NCI-H526 treated with DMSO at 0.1 percent for 48 hours (cell line): ENCODE results near the gene SEH1L.
"Not testable (repeated sequence)": the region's sequence is repeated elsewhere in the genome, so short reads cannot be mapped to it uniquely, and the experiment has no call there.

Experiments used
- DNase-seq: peaks from one replicate; lab custom pipeline; 2025; lab: John Stamatoyannopoulos, UW

Gene SEH1L, protein sequence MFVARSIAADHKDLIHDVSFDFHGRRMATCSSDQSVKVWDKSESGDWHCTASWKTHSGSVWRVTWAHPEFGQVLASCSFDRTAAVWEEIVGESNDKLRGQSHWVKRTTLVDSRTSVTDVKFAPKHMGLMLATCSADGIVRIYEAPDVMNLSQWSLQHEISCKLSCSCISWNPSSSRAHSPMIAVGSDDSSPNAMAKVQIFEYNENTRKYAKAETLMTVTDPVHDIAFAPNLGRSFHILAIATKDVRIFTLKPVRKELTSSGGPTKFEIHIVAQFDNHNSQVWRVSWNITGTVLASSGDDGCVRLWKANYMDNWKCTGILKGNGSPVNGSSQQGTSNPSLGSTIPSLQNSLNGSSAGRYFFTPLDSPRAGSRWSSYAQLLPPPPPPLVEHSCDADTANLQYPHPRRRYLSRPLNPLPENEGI

DNA sequence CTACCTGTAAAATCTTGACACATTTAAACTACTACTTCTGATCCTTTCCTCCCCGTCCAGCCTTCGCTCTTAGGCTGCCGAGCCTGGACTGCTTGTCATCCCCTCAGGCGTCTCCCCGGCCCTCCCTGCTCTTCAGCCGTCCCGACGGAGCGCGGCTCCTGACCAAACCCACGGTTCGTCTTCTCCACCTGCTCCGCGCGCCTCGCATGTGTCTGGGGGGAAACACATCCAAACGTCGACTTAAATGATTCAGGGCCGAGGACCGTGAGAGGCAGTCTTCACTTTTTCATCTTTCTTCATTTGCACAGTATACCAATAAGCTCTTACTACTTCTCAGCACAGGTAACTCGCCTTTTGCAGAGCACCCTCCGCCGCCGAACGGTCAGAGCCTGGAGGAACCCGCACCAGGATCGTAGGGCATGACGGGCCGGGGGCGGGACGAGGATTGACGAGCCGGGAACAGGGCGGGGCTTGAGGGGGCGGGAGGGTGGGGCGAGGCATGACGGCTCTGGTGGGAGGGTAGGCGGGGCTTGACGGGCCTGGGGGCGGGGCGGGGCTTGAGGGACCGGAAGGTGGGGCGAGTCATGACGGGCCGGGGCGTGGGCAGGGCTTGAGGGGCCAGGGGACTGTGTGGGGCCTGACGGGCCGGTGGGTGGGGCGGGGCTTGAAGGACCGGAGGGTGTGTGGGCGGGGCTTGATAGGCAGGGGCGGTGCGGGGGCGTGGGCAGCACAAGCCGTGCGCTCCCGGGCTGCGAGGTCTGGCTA, at the start of gene SEH1L:
Gene SEH1L (plus strand): TSS at position 727 of the 765 bp plus-strand sequence. CDS start 111 bp downstream, outside the sequence.
- peak; percentile 87 for DNase-seq

DNA sequence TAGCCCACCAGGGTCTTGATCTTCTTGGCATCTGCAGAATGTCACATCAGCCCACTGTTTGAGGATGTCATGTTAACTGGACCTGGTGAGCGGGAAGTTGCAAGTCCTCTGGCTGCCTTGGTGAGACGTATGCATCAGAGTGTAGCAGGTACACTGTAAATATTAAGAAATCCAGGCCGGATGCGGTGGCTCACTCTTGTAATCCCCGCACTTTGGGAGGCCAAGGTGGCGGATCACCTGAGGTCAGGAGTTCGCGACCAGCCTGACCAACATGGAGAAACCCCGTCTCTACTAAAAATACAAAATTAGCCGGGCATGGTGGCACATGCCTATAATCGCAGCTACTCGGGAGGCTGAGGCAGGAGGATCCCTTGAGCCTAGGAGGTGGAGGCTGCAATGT, 46.6 kb upstream of the SEH1L start:
- DNase-seq = not testable (repeated sequence)

DNA sequence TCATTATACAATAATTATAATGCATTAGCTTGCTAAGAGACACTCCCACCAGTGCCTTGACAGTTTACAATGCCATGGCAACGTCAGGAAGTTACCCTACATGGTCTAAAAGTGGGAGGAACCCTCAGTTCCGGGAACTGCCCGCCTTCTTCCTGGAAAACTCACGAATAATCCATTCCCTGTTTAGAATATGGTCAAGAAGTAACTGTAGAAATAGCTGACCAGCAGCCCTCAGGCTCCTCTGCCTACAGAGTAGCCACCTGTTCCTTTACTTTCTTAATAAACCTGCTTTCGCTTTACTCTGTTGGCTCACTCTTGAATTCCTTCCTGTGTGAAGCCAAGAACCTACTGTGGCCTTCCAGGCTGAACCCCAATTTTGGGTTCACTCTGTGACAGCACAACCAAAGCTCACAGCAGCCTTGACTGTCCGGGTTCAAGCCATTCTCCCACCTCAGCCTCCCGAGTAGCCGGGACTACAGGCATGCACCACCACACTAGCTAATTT, 43.7 kb upstream of the SEH1L start:
- DNase-seq = no peak

DNA sequence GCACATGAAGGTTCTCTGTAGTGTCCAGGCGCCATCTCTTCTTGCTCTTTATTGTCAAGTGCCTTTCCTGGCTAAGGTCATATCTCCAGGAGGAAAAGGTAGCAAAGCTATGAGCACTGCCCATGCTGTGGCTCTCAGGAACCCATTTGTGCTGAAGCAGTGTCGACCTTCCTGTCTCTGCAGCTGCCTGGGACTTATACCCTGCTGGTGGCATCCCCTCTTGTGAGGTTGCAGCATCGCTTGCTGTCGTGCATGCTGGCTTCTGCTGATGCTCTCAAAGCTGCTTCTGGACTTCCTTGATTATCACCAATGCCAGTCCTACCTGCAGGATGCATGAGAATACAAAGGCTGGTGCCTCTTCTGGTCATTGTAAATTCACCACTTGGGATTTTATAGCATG, 41.7 kb upstream of the SEH1L start:
- no peak for DNase-seq

DNA sequence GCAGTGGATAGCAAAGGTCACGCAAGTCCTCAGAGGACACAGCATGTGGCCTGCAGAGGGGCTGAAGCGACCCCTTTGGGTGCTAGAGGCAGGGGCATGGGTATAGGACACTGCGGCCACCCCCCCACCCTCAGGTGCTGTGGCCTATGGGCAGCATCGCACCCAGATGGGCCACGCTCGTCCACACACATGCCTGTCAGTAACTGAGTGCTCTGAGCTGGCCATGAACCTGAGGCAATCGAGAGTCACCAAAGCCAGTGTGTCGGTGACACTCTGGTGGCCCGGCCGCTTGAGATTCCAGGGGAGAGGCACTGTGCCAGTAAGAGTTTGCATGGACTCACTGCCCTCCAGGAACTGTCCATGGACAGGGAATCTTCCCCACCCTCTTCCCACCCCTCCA, 41.0 kb upstream of the SEH1L start:
- DNase-seq = no peak

DNA sequence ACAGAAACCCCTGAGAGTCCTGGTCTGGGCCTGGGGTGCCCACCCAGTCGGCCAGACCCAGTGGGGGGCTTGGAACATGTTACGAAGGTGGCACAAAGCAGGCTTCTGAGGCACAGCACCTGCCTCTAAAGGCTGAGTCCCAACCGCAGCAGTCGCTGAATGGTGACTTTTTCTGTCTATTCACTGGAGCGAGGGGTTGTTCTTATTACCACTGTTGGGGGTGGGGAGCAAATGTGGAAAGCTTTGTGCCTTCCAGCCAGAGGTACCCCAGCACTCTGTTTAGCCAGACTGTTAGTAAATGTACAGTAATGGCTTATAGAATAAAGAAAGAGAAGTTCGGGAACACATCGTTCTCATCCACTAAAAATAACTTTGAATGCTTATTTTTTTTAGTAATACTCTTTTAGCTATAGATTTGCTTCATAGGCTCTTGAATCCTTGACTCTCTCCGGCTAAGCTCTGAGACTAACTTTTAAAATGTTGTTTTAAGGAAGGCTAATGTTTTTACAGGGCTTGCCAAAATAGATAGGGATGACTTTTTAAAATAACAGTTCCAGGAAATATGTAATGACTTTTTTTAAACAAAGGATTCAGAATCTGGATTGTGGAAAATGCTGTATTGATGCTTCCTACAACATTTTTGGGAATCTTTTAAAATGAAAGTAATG, 40.4 kb upstream of the SEH1L start:
- DNase-seq = no peak

DNA sequence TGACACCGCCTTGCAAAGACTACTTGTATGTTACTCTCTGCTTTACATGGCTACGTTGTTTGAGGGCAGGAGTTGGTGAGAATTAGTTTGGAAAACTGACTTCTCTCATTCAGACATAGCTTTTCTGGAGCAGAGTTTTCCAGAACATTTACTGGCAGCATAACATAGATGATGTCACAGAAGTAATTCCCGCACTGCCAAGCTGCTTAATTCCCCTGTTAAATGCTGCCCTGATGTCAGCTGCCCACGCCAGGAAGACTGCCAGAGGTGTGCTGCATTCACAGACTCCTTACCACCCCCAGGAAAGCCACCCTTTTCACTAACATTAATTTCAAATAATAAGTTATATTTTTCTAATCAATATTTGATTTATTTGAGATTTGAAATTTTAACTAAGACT, 39.1 kb upstream of the SEH1L start:
- DNase-seq = no peak

DNA sequence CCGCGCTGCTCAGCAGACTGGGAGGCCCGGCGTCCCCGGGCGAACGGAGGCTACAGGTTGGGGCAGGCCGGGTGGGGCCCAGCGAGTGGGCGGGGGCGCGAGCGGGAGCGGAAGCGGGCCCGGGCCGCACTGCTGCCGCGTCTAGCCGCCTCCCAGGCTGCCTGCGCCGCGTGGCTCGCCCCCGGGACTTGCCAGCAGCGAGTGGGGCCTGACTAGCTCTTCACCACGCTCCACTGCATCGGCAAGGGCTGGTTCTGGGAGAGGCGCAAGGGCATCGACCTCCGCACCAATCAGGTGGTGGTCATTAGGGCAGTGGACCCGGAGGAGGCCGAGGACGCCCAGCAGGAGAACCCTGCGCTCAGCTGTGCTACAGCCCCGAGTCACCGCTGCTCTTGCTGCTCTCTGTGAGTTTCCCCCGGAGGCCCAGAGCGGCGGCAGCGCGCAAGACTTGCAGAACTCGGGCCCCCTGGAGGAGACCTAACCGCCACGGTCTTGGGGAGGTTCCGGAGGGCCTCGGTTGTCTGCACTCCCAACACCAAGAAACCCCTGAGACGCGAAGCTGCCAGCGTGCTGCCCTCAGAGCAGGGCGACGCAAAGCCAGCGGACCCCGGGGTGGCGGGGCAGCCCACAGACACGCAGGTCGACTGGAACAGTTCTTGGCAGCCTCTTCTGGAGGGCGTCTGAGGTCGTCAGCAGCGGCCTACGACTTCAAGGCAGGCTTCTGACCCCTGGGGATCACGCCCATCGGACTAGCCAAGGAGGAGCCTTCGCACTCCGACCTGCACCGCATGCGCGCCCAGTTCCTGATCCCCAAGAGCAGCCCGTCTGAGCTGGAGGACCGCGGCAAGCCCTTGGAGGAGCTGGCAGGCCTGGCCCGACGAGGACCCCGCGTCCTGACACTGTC, 36.5 kb upstream of the SEH1L start:
- no peak for DNase-seq

DNA sequence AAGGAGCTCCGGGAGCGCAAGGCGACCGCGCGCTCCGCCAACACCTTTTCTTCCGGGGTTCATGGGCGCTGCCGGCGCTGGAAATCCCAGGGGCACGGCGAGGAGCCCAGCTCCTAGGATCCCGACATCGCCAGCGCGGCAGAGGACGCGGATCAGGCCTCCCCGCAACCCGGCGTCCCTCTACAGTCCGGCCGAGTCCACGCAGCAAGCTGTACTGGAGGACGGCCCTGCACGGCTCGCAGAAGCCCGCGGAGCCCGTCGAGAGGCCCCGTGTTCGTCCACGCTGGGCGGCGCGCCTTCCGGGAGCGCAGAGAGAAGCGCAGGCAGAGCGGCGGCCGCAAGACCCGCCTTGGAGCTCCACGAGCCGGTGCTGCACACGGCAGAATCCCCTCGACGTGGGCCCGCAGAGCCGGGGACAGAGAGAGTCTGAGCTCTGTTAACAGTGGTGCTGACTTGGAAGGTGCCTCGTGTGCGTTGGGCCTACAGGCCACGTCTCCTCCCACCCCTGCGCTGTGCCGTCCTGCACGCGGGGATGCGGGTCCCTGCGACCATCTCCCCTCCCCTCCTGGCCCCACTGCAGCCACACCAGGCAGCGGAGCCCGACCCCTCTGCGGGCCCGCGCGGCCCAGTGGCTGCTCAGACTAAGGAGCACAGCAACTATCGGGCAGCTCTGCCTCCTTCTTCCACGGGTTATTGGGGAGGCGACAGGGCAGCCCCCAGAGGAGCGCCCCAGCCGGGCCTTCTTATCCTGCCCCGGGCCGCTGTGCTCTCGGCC, 35.7 kb upstream of the SEH1L start:
- DNase-seq = no peak

DNA sequence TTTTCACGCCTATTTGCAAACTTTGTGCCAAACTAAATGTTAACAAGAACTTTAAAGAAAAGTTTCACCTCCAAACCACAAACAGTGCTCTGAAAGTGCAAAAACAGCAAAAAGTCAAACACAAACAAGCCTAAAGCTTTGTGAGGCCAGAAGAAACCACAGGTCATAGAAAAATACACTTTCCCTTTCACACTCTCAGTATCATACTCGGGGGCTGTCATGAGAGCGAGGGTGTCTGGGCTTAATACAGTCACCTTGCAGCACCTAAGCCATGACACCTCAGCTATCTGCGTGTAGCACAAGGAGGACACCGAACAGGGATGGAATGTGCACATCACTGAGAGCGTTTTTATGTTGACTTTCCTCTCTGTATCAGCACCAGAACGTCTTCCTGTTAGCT, 26.6 kb upstream of the SEH1L start:
- DNase-seq = no peak

DNA sequence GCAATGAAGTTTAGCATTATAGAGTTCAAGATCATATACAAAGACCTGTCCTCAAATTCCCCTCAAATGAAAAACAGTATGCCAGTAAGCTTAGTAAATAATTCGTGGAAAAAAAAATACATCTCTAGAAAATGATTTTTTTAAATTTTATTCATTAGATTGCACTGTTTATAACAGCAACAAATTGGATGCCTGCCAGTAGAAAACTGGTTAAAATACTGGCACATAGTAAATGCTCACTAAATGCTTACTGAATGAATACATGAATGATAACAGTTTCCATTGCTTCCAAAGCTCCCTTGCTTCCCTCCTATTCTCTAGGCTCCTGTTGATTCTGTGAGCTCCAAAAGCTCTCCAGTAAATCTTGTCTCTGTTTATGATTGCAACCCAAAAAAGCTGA, 25.5 kb upstream of the SEH1L start:
- no peak for DNase-seq

DNA sequence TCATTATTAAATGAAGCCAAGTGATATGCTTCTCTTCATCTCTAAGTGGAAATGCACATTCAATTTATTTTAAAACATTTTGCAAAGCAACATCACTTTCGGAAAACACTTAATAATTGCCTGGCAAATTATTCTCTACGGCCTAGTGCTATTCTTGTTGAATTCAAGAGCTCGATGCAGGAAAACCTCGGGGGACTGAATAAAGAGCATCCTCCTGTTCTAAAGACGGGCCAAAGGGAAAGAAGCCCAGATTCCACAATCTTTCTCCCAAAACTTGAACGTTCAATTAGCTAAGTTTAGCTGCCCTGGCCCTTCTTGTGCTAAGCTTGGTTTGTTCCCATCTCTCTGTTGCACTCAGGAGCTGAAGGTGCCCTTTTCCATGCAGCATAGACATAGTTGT, 23.2 kb upstream of the SEH1L start:
- DNase-seq = no peak

DNA sequence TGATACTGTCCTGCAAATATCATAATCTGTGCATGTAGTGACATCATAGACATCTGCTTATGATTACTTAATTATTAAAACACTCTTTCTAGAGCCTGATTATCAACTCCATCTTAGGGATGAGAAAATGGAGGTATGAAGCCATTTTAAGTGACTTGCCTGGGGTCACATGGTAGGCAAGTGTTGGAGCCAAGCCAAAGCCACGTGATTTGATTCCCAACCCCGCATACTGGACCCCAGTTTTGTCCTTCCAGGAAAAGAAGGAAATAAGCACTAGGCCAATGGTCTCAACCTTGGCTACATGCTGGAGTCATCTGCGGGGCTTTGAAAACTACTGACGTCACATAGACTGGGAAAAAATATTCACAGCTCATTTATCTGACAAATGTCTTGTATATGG, 19.6 kb upstream of the SEH1L start:
- DNase-seq = no peak

DNA sequence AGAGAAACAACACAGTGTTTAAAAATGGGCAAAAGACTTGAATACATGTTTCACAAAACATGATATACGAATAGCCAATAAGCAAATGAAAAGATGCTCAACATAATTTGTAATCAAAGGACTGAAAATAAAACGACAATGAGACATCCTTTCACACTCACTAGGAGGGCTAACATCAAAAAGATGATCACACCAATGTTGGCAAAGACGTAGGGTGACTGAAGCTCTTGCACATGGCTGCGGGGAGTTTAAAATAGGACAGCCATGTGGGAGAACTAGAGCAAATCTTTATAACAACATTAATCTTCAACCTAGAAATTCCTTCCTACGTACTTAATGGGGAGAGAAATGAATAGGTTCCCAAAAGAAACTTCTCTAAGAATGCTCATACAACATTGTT, 19.2 kb upstream of the SEH1L start:
- no peak for DNase-seq

DNA sequence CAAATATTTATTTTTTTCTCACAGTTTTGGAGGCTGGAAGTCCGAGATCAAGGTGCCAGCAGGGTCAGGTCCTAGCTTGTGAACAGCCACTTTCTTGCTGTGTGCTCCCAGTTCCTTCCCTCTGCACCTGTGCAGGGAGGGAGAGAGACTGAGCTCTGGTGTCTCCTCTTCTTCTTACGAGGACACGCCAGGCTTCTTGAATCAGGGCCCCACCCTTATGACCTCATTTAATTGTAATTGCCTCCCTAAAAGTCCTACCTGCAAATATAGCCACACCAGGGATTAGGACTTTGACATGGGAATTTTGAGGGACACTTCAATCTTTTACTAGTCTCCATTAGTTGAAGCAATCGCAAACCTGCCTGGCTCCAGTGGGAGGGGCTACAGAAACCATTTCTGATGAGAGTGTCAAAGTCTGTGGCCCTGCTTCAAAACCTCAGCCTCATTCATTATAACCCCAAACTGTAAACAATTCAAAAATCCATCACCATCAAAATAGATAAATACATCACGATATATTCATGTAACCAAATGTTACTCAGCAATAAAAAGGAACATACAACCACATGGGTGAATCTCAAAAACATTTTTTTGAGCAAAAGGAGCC, 18.2 kb upstream of the SEH1L start:
- DNase-seq = no peak

DNA sequence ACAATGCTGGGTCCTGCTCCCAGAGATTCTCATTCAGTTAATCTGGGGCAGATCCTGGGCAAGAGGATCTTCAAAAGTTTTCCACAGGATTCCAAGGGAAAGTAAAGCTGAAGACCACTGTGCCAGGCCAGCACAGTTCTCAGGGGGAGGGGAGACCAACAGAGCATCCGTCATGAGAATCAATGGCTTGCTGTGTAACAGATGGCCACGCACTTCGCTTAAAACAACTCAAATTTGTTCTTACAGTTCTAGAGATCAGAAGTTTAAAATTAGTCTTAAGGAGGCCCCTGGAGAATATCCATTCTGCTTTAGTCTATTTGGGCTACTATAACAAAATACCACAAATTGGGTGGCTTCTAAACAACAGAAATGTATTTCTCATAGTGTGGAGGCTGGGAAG, 17.4 kb upstream of the SEH1L start:
- no peak for DNase-seq

DNA sequence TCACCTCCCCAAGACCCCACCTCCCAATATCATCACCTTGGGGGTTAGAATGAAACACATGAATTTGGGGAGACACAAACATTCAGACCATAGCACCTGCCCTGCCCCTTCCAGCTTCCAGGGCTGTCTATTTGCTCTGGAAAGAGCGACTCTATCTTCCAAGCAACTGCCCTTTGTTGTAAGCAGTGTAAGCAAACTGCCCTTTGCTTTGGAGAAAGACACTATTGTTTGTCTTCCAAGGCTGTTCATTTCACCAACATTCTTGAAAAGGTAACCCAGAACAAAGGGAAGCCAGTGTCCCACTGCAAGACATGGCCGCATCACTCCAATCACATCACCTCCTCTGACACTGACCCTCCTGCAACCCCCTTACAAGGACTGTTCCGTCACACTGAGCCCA, 16.9 kb upstream of the SEH1L start:
- DNase-seq = no peak

DNA sequence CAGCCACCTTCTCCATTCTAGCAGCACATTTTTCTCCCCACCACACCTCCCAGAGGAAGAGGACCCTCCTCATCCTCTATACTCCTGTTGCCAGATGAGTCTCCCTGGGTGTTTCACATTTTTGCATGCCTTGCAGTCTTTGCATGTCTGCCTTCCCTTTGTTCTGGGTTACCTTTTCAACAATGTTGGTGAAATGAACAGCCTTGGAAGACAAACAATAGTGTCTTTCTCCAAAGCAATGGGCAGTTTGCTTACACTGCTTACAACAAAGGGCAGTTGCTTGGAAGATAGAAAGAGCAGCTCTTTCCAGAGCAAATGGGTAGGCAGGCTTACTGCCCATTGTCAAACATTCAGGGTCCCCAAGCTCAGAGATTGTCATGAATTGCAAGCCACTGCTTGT, 14.5 kb upstream of the SEH1L start:
- no peak for DNase-seq

DNA sequence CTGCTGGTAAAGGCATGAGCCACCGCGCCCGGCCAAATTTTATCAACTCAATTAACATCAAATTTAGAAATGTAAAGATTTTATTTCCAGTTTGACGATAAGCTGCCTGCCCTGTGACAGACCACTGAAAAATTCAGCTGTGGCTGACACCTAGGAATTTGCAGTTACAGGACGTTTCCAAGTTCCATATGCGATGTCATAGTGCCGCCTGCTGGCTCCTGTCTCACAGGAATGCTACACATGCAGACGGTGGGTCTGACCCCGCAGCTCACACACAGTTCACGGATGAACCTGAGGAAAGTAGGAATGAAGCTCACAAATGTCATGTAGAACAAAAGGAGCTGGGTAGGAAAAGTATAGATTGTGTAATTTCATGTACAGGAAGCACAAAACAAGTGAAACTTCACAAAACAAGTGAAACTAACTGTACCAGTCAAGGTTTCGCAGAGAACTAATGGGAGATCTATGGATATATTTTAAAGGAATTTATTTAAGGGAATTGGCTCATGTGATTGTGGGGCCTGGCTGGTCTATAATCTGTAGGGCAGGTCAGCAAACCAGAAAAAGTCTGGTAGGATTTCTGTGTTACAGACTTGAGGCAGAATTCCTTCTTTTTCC, 13.2 kb upstream of the SEH1L start:
- DNase-seq = peak; percentile 48

DNA sequence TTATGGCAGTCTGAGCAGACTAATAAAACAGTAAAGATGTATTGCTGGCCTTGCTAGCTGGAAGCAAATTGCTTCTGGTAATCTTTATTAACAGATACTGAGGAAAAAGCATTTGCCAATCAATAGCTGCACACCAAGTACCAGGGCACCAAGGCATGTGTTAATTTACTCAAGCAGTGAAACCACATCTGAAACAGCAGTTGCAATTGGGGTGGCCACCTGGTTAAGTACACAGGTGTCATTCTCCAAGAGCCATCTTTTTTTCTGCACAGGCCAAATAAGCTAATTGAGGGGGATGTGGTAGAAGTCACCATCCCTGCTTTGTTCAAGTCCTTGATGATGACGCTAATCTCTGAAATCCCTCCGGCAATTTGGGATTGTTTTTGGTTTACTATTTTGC, 8.6 kb upstream of the SEH1L start:
- no peak for DNase-seq
